LHCN-M2 (cell line): ENCODE measurements around the gene ZNF768. TPM values are rescaled to one million over a fixed set of nuclear protein-coding genes. Genes with fewer than 3 reads are reported as not detected.

ENCODE experiments used
- DNase-seq: peaks from one replicate; pipeline ENCODE4 v3.0.0-alpha.2; 2012; ENCODE audit warnings: low read depth
- polyA plus RNA-seq: library from polyadenylated mRNA; unstranded; fragments of >200 nt; gene quantifications from one replicate; pipeline ENCODE4 v1.2.1, GENCODE V29; 2012; ENCODE audit warnings: missing spikeins
- total RNA-seq: library from RNA; depleted of rRNA; stranded (reverse); fragments of >200 nt; gene quantifications from 2 replicates; pipeline ENCODE4 v1.2.3, GENCODE V29; 2014; rRNA removed

The ZNF768 gene
- 36.7 and 40.6 TPM in 2 replicates for total RNA-seq
- polyA plus RNA-seq: 22.2 TPM

DNA sequence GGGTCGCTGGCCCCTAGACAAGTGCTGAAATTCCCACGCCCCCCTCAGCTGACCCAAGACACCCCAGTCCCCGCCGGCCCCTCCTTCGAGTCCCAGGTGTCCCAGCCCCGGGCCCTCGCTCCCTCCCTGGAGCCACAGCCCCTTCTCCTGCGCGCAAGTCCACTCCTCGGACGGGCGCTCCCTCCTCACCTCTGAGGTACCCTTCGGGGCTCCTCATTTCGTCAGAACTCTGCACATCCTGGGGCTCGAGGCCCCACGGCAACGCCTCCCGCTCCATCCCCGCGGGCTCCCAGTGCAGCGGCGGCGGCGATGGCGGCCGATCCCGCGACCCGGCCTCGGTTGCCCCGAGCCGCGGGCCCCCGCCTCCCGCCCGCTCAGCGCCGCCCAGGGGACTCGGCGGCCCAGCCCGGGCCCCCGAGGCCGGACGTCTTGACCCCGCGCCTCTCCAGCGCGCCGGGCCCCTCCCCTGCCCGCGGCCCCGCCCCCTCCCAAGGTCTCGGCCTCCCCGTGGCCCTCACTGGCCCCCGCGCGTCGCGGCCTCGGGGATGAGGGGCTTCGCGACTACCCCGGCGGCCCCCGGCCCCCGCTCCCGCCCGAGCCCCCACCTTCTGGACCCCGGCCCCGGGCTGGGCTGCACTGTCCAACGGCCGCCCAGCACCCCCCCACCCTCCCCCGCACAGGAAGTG is at the start of gene ZNF768:
ZNF768 (minus strand) TSS at position 430 of the 686 bp plus-strand sequence; CDS start at position 277, 153 bp downstream.
- no peak for DNase-seq

DNA sequence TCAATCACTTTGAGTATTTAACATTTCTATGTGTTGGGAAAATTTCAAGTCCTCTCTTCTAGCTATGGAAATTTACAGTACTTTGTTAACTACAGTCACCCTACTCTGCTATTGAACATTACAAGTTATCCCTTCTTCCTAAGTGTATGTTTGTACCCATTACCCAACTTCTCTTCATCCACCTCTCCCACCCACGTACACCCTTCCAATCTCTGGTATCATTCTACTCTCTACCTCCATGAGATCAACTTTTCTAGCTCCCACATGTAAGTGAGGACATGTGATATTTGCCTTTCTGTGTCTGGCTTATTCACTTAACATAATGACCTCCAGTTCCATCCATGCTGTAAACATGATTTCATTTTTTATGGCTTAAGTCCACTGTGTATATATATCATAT is 48.3 kb upstream of the ZNF768 start:
- no peak for DNase-seq

DNA sequence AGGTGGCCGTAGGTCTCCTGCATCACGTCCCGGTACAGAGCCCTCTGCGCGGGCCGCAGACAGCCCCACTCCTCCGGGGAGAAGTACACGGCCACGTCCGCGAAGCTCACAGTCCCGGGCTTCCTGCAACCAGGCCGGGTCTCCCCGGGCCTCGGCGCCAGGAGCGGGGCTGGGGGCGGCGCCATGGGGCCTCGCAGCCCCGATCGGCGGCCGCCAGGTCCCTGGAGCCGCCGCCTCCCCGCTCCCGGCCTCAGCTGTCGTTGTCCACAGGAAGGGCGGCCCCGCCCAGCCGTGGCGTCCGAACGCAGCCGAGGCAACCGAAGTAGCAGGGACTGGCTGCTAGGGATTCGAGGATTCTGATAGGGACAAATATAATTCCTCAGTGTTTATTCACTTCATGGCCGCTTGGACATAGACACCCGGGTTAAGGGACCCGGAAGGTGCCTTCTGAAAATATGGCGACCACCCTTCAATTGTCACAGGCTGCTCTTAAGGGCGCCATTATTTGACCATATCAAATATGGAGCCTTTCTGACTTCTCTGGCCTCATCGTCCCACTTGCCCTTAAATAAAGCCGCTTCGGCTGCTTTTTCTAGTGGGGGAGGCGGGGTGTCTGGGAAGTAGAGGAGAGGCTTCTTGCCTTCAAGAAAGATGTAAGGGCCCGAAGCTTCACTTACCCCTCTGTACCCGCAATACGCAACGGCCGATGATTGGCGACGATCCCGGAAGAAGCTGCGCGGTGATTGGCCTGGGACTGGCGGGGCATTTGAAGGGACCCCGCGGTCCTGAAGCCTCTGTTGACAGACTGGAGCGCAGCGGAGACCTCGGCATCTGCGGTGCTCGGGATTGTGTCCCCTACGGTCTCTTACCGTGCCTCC is 45.3 kb upstream of the ZNF768 start, which contains the start of gene ZNF688:
ZNF688 (minus strand) TSS at position 270 of the 878 bp plus-strand sequence; CDS start at position 185, 85 bp downstream.
- DNase-seq: peak; percentile 98

DNA sequence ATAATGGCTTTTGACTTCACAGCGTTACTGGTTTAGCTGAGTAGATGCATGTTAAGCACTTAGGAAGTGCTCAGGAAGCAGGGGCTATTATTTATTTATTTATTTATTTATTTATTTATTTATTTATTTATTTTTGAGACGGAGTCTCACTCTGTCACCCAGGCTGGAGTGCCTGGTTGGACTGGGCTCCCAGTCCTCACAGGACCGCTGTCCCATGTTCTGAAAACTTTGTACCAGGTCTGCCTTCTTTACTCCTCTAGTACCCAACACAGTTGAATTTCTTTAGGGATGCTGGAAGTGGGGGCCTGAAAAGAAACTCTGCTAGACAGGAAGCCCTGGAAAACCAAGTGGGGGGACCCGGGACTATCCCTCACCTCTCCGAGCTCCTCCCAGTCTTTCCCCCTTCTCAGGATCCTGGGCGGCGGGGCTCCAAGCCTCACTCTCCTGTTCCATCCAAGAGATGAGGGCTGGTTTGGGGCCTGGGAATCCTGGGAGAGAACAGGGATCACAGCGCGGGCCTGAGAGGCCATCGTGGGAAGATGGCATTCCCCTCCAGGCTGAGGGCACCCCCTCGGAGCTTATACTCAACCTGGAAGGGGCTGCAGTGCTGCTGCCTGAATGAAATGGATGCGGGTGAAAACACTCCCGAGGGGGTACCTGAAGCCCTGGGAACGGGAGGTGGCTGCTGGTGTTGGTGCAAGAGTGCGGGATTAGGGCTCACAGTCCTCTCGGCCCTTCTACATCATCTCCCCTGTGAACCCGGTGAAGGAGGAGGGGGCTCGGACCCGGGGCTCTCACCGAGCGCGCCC is 44.5 kb upstream of the ZNF768 start:
- peak; percentile 33 for DNase-seq

DNA sequence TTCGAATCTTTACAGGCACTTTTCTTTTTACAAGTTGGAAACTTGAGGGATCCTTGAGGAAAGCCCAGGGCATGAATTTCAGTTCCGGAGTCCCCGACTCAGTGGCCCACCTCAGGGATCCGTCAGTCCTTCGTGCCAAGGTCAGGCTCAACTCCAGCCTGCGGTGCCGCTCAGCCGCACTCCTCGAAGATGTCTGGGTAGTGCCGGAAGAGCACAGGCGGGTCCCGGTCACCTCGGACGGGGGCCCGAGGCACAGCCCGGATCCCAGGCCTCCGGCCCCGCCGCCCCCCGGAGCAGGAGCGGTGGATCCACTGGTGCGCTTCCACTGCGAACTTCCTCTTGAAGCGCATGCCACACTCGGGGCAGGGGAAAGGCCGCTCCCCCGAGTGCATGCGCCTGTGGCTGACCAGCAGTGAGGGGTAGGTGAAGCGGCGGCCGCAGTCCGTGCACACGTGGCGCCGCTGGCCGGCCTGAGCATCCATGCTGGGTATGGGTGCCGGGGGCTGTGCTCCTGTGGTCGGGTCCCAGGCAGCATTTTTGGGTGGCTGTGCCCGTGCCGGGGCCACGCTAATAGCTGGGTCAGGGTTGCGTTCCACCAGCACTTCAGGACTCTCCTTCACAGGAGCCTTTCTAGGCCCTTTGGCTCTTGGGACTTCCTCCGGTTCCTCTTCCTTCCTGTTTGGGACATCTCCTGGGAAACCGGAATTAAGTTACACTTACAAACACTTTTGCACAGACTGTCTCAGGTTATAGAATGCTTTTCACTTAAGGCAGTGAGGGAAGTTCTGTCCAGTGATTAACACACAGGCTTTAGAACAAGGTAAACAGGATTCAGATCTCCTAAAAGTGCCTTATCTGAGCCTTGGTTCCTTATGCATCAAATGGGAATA is 43.6 kb upstream of the ZNF768 start:
- DNase-seq: peak; percentile 8

DNA sequence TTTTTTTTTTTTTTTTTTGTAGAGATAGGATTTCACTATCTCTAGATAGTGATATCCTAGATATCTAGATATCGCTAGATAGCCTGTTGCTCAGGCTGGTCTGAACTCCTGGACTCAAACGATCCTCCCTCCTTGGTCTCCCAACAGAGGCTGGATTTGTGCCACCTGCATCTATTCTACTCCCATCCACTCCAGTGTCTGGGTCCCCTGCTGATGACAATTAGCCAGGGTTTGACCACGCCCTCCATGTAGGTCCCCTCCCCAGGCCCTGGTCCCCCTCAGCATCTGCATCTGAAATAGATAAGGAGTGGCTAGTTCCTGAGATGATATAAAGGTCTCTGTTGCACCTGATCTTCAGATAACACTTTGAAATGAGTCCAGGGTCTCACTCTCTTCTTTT is 42.9 kb upstream of the ZNF768 start:
- no peak for DNase-seq

DNA sequence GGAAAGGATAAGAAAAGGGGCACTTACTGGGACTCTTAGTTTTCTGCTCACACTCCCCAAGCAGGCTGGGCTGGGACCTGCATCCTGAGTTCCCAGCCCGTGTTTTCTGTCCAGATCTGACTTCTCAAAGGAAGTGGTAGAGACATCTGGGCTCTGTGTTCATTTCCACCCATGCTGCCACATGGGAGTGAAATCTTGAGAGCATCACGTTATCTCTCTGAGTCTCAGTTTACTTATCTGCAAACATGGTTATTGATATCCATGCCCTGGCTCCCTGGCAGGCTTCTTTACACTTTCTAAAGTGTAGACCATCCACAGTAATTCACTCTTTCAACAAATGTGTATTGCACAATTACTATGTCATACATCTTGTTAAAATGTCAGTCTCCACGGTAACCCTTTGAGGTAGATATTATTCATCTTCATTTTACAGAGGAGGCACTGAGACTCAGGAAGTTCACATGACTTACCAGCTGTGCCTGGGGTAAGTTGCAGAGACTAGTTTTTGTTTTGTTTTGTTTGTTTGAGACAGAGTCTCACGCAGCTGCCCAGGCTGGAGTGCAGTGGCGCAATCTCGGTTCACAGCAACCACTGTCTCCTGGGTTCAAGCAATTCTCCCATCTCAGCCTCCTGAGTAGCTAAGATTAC is 41.7 kb upstream of the ZNF768 start:
- peak; percentile 93 for DNase-seq

DNA sequence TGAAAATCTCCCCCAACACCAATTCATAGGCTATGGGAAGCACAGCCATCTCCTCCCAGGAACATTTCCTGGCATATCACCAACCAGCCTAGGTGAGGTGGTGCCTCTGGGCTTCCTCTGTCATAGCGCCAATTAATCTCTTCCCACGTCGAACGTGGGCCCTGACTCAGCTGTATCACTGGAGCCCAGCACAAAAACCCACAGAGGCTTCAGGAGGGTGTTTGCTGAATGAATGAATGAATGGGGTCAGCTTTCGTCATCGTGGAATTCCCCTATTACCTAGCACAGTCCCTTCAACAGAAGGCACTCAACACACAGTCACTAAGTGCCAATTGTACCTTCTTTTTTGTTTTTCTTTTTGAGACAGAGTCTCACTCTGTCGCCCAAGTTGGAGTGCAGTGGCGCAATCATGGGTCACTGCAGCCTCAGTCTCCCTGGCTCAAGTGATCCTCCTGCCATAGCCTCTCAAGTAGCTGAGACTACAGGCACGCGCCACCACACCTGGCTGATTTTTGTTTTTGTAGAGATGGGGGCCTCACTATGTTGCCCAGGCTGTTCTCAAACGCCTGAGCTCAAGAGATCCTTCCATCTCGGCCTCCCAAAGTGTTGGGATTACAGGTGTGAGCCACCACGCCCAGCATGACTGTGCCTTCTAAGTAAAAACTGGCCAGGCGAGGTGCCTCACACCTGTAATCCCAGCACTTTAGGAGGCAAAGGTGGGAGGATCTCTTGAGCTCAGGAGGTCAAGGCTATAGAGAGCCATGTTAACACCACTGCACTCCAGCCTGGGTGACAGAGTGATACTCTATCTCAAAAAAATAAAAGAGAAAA is 41.0 kb upstream of the ZNF768 start:
- DNase-seq: no peak

DNA sequence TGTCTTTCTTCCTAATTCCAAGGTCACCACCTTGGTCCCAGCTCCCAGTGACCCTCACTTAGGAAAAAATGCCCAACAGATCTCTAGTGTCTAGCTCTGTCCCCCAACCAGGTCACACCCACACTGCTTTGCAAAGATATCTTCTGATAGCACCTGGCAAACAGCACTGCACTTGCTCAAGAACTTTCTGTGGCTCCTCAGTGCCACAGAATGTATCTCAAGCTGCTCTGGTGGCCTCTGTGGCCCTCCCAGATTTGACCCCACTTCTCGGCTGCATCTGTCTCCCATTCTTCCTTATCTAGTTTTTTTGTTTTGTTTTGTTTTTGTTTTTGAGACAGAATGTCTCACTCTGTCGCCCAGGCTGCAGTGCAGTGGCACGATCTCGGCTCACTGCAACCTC is 40.2 kb upstream of the ZNF768 start:
- DNase-seq: no peak

DNA sequence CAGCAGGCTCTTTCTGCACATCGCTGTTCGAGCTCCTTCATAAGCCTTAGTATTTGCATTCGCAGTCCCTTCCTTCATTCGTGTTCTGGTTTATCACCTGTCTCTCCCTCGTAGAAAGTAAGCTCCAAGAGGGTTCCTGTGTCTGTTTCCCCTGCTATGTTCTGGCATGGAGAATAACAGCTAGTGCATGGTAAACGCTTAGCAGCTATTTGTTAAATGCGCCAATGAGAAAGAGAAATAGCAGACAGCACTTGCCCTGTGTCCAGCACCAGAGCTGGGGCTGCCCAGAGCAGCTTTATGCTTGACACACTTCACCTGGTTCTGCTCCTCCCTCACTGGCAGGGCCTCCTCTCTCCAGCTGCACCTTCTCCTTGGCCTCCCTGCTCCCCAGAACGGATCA is 39.6 kb upstream of the ZNF768 start:
- DNase-seq: no peak

DNA sequence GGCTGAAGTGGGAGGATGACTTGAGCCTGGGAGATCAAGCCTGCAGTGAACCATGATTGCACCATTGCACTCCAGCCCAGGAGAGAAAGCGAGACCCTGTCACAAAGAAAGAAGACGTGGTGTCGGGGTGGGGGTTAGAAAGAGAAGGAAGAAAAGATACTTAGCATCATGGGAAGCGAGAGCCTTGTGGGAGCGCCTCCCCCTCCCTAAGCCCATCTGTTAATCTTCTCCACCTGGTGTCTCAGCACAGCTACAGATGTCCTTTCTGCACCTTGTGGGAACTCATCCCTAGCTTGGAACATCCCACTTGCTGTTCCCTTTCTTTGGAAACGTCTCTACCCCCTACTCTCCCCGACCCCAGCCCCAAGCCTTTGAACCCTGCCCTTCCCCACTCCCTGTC is 39.2 kb upstream of the ZNF768 start:
- no peak for DNase-seq

DNA sequence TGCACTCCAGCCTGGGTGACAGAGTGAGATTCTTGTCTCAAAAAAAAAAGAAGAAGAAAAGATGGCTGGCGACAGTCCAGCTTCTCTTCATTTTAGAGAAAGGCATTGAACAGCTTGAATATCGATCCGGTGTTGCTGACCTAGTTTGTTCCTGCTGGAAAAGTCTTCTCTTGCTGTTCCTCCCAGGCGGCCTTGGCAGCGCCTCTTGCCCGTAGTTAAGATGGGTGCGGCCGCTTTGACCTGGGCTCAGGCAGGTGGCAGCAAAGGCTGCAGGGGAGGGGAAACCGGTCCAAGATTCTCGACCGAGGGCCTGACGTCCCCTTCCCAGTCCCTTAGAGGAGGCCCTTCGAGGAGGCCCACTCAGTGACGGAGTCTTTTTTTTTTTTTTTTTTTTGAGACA is 35.7 kb upstream of the ZNF768 start:
- no peak for DNase-seq

DNA sequence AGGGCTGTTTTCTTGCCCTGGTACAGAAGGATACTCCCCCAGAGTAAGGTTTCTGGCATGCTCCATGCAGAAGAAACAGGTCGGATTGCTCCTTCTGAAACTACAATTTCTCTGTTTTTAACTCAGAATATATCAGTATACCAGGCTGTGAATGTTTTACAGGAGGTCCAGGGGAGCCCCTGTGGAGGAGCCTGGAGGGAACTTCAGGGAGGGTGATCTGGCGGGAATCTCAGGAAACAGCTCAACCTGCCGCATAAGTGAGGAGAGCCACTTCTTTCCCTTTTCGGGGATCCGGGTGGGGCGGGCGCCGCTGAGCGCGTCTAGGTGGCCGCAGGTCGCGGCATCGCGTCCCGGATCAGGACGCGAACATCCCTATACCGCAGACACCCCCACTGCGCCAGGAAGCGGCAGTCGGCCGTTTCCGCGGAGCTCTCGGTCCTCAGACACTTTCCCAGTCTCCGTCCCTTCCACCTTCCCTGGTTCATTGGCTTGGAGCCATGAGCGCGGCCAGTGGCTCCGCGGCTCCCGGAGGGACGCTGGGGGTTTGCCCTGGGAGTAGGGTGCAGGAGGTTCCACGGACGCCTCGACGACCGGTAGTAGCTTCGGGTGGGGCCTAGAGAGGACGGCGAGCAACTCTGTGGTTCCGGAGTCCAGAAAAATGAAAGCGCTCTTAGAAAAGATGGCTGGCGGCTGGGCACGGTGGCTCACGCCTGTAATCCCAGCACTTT is 34.9 kb upstream of the ZNF768 start:
- no peak for DNase-seq

DNA sequence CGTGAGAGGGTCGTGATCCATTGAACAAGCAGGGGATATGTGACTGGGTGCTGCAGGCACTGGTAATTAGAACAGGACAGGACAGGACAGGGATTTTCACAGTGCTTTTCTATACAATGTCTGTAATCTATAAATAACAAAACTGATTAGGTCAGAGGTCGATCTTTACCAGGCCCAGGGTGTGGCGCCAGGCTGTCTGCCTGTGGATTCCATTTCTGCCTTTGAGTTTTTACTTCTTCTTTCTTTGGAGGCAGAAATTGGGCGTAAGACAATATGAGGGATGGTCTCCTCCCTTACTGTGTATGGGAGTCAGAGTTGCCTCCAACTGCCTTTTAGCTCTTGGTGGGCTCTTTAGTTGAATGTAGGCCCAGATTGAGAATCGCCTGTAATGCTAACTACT is 33.3 kb upstream of the ZNF768 start:
- no peak for DNase-seq

DNA sequence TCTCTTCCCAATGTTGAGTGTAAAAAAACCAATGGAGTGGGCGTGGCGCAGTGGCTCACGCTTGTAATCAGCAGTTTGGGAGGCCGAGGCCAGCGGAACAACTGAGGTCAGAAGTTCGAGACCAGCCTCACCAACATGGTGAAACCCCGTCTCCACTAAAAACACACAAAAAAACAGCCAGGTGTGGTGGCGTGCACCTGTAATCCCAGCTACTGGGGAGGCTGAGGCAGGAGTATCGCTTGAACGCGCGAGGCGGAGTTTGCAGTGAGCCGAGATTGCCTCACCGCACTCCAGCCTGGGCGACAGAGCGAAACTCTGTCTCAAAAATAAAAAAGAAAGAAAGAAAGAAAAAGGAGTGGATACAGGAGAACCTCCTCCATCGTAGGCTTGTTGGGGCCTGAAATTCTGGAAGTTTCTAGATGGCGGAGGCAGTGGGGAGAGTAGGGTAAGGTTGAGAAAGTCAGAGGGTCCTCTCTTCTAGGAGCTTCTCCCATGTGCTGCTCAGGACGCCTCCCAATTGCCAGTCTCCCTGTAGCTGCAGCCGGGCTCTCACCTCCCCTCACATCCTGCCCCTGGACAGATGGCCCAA is 32.5 kb upstream of the ZNF768 start:
- DNase-seq: no peak

DNA sequence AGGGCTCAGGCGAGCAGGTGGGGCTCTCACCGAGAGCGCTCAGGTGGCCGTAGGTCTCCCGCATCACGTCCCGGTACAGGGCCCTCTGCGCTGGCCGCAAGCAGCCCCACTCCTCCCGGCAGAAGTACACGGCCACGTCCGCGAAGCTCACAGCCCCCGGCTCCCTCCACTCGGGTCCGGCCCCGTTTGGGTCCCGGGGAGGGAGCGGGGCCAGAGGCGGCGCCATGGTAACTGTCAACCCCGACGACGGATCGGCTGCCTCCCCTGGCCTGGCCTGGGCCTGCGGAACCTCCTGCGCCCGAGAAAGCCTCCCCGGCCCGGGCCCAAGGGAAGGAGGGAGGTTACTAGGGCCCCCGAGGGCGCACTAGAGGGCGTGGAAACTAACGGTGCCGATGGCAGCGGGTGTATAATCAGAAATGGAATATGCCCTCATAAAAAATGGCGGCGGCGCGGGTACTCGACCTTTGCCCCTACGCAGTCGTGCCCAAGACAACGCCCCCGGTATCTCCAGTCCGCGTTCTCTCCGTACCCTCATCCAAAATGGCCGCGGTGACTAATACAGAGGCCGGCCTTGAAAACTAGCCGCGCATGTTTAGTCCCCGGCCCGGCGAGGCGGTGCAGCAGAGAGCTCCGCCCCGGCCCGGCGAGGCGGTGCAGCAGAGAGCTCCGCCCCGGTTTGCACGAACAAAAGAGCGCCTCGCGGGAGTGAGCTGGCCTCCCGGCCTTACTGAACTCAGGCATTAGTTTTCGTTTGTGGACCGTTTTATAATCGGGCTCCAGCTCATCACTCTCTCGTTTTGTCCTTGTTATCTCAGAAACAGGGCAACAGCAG is 31.8 kb upstream of the ZNF768 start, which contains the start of gene ZNF764:
ZNF764 (minus strand) TSS at position 418 of the 832 bp plus-strand sequence; CDS start at position 226, 192 bp downstream.
- DNase-seq: peak; percentile 99

DNA sequence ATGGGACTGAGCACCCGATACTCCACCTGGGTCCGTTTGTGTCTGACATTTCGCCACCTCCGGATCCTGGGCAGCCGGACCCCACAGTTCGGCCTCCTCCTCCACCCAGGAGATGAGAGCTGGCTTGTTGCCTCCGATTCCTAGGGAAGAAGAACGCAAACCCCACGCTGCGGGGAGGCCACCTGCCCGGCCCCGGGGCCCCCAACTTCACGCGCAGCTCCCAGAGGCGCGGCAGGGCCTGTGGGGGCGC is 31.3 kb upstream of the ZNF768 start:
- DNase-seq: no peak

DNA sequence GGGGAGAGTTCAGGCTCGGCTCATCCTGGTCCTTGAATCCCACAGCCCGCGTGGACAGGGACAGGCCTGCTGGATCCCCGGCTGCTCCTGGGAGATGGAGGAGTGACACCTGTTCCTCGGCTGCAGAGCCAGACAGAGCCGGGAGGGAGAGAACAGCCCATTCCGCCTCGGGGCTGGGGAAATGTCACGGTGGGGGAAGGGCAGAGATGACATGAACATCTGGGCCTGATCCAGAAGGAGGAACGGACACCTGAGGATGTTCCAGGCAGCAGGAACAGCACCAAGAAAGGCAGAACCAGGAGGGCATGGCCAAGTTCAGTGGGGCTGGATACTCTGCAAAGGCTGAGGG is 29.7 kb upstream of the ZNF768 start:
- DNase-seq: no peak
